UCSD-AML1 (cell line): Measurements from ENCODE around the gene DPH1.

Experiments used
- DNase-seq: peaks from one replicate; lab custom pipeline; 2025; ENCODE audit not compliant: unreplicated experiment; lab: John Stamatoyannopoulos, UW

The DPH1 gene

GRCh38 chr17:2027528-2028233 is 2.3 kb upstream of the DPH1 start:
- no peak for DNase-seq

- no peak for DNase-seq
Measured at GRCh38 chr17:2028234-2028614, 1.7 kb upstream of the DPH1 start.

GRCh38 chr17:2028737-2029136 is 1.2 kb upstream of the DPH1 start:
- DNase-seq, result no peak

GRCh38 chr17:2030779-2031163 is 818 bp downstream of the DPH1 start:
- DNase-seq, result no peak

GRCh38 chr17:2033153-2033552 is 3.2 kb downstream of the DPH1 start:
- DNase-seq, result no peak

- DNase-seq, result no peak
Measured at GRCh38 chr17:2034157-2034556, 4.2 kb downstream of the DPH1 start.

GRCh38 chr17:2034806-2035540 is 5.0 kb downstream of the DPH1 start:
- DNase-seq, result no peak

GRCh38 chr17:2035541-2036488 is 5.9 kb downstream of the DPH1 start:
- DNase-seq, result no peak

- DNase-seq, result no peak
Measured at GRCh38 chr17:2037155-2037554, 7.2 kb downstream of the DPH1 start.

GRCh38 chr17:2040219-2040827 is 10.4 kb downstream of the DPH1 start:
- DNase-seq, result no peak

- no peak for DNase-seq
Measured at GRCh38 chr17:2040942-2041560, 11.1 kb downstream of the DPH1 start.

- peak; percentile 90 for DNase-seq
Measured at GRCh38 chr17:2041561-2042389, 11.8 kb downstream of the DPH1 start, which contains the start of gene OVCA2. Gene OVCA2, plus strand, starts transcription at chr17:2042022. Its CDS starts 26 bp downstream, at chr17:2042048.

GRCh38 chr17:2042390-2042847 is 12.5 kb downstream of the DPH1 start:
- DNase-seq, result peak; percentile 31

GRCh38 chr17:2042933-2043332 is 13.0 kb downstream of the DPH1 start:
- no peak for DNase-seq

- DNase-seq, result no peak
Measured at GRCh38 chr17:2043785-2044184, 13.8 kb downstream of the DPH1 start.

- DNase-seq, result no peak
Measured at GRCh38 chr17:2044263-2044894, 14.4 kb downstream of the DPH1 start.

- no peak for DNase-seq
Measured at GRCh38 chr17:2047590-2047989, 17.6 kb downstream of the DPH1 start.

GRCh38 chr17:2048805-2049204 is 18.9 kb downstream of the DPH1 start:
- no peak for DNase-seq
